H1 (cell line): ENCODE data around the gene BIRC5. TPM values are rescaled to one million over a fixed set of nuclear protein-coding genes. Genes with fewer than 3 reads are reported as not detected.

Source experiments
- CTCF ChIA-PET: fragments of 300-600 bp; sonication (Branson Sonifier 250); formaldehyde crosslinking; loops from one replicate; lab custom pipeline; 2021; ENCODE audit not compliant: partially characterized antibody; lab: Charles Lee
- POLR2A ChIA-PET: fragments of 300-600 bp; sonication (Branson Sonifier 250); formaldehyde crosslinking; loops from one replicate; lab custom pipeline; 2021; ENCODE audit warnings: inconsistent platforms; ENCODE audit not compliant: partially characterized antibody; lab: Charles Lee
- DNase-seq, 2 experiments: peaks; one replicate each; pipeline versions ENCODE4 v3.0.0 to v3.0.0-alpha.2; 2010 to 2022; ENCODE audit warnings: low spot score in 2 of 2, low read depth in 1 of 2, mixed read lengths in 1 of 2
- FAIRE-seq: peaks from 2 replicates; lab custom pipeline; 2011; peaks lifted over from hg19 to GRCh38; lab: Jason Lieb, UNC
- H2AFZ ChIP-seq: 2 replicates; pipeline ENCODE4 v1.8.1; 2012; ENCODE audit warnings: low read length, inconsistent platforms
- H2AK5ac ChIP-seq: 2 replicates; pipeline ENCODE4 v1.6.1; 2013; ENCODE audit warnings: low read depth, low read length
- H2BK120ac ChIP-seq: replicated peaks from 2 replicates; pipeline ENCODE3; 2013; ENCODE audit warnings: low read depth, low read length, inconsistent platforms
- H2BK12ac ChIP-seq: 2 replicates; pipeline ENCODE4 v1.6.1; 2013; ENCODE audit warnings: low read depth, low read length
- H2BK15ac ChIP-seq: 2 replicates; pipeline ENCODE4 v1.6.1; 2013; ENCODE audit warnings: low read length
- H2BK20ac ChIP-seq: 2 replicates; pipeline ENCODE4 v1.6.1; 2013; ENCODE audit warnings: low read length
- H2BK5ac ChIP-seq: 2 replicates; pipeline ENCODE4 v1.6.1; 2013; ENCODE audit warnings: low read depth, low read length
- H3K14ac ChIP-seq: 2 replicates; pipeline ENCODE4 v1.6.1; 2013; ENCODE audit warnings: inconsistent platforms; ENCODE audit not compliant: insufficient read length
- H3K18ac ChIP-seq: 2 replicates; pipeline ENCODE4 v1.6.1; 2013; ENCODE audit warnings: low read length; ENCODE audit errors: extremely low read depth
- H3K23ac ChIP-seq: 2 replicates; pipeline ENCODE4 v1.6.1; 2013; ENCODE audit warnings: inconsistent platforms; ENCODE audit not compliant: insufficient read length
- H3K23me2 ChIP-seq: 2 replicates; pipeline ENCODE4 v1.6.1; 2013; ENCODE audit warnings: low read depth, low read length
- H3K27ac ChIP-seq: 2 replicates; pipeline ENCODE4 v1.6.1; 2011; ENCODE audit warnings: low read depth, low read length, inconsistent platforms
- H3K27me3 ChIP-seq, 4 experiments: replicated peaks in 1 of 4; 1 replicate in 1 of 4; 2 replicates in 3 of 4; pipeline versions ENCODE4 v1.6.1 to v1.8.1; 2011 to 2013; ENCODE audit warnings: low read length in 3 of 4, mild to moderate bottlenecking in 3 of 4, inconsistent platforms in 2 of 4, mixed read lengths in 2 of 4, moderate library complexity in 1 of 4; ENCODE audit not compliant: control insufficient read depth in 3 of 4, insufficient read depth in 3 of 4; ENCODE audit errors: extremely low read depth in 1 of 4
- H3K36me3 ChIP-seq, 4 experiments: 2 replicates each; pipeline versions ENCODE4 v1.6.1 to v1.8.1; 2011 to 2013; ENCODE audit warnings: mild to moderate bottlenecking in 4 of 4, low read length in 3 of 4, moderate library complexity in 2 of 4, control low read depth in 1 of 4, inconsistent platforms in 1 of 4; ENCODE audit not compliant: insufficient read depth in 4 of 4, control insufficient read depth in 2 of 4
- H3K4ac ChIP-seq: replicated peaks from 2 replicates; pipeline ENCODE3; 2013; ENCODE audit warnings: low read length, low read depth, mixed read lengths, inconsistent platforms; ENCODE audit not compliant: insufficient read length
- H3K4me1 ChIP-seq, 4 experiments: replicated peaks in 1 of 4; 1 replicate in 1 of 4; 2 replicates in 3 of 4; pipeline versions ENCODE4 v1.6.1 to v1.8.1; 2011 to 2013; ENCODE audit warnings: low read length in 3 of 4, inconsistent platforms in 2 of 4, mixed read lengths in 1 of 4; ENCODE audit not compliant: insufficient read depth in 4 of 4, control insufficient read depth in 3 of 4
- H3K4me2 ChIP-seq, 2 experiments: 2 replicates each; pipeline versions ENCODE4 v1.6.1 to v1.8.1; 2011 to 2013; ENCODE audit warnings: low read depth in 2 of 2, low read length in 2 of 2, control low read depth in 1 of 2, inconsistent platforms in 1 of 2, mild to moderate bottlenecking in 1 of 2; ENCODE audit not compliant: insufficient read depth in 1 of 2
- H3K4me3 ChIP-seq, 4 experiments: fragments of 200-600, 300-600 bp in 1 of 4; sonication (generic), shearing (Covaris generic), sonication (Bioruptor Twin) in 1 of 4; 2 replicates each; pipeline versions ENCODE4 v1.5.1 to v1.8.1; 2011 to 2016; ENCODE audit warnings: low read length in 4 of 4, low read depth in 3 of 4, control low read depth in 2 of 4, inconsistent platforms in 2 of 4, mild to moderate bottlenecking in 2 of 4, mixed read lengths in 1 of 4, moderate library complexity in 1 of 4; ENCODE audit not compliant: insufficient read depth in 2 of 4; ENCODE audit errors: extremely low read depth in 1 of 4
- H3K56ac ChIP-seq: replicated peaks from 2 replicates; pipeline ENCODE3; 2013; ENCODE audit warnings: low read depth, mild to moderate bottlenecking, mixed read lengths, low read length, inconsistent platforms; ENCODE audit not compliant: insufficient read length
- H3K79me1 ChIP-seq: 2 replicates; pipeline ENCODE4 v1.6.1; 2013; ENCODE audit warnings: low read depth, low read length, control low read depth
- H3K79me2 ChIP-seq, 2 experiments: 2 replicates each; pipeline versions ENCODE4 v1.6.1 to v1.8.1; 2012 to 2013; ENCODE audit warnings: low read length in 2 of 2, mild to moderate bottlenecking in 2 of 2, inconsistent platforms in 1 of 2; ENCODE audit not compliant: insufficient read depth in 2 of 2, control insufficient read depth in 1 of 2
- H3K9ac ChIP-seq, 4 experiments: replicated peaks in 1 of 4; 1 replicate in 1 of 4; 2 replicates in 3 of 4; pipeline versions ENCODE4 v1.6.1 to v1.8.1; 2011 to 2013; ENCODE audit warnings: low read depth in 3 of 4, low read length in 3 of 4, control low read depth in 2 of 4, mild to moderate bottlenecking in 2 of 4, moderate library complexity in 2 of 4, inconsistent platforms in 1 of 4; ENCODE audit errors: extremely low read depth in 1 of 4
- H3K9me3 ChIP-seq, 2 experiments: 2 replicates each; pipeline versions ENCODE4 v1.6.1 to v1.8.1; 2012 to 2013; ENCODE audit warnings: mild to moderate bottlenecking in 2 of 2, moderate library complexity in 2 of 2, control low read depth in 1 of 2, inconsistent platforms in 1 of 2, low read depth in 1 of 2, low read length in 1 of 2, mixed read lengths in 1 of 2; ENCODE audit not compliant: insufficient read depth in 2 of 2
- H4K20me1 ChIP-seq, 2 experiments: replicated peaks in 1 of 2; 2 replicates each; pipeline versions ENCODE3 to v1.8.1; 2011 to 2013; ENCODE audit warnings: inconsistent platforms in 2 of 2, low read length in 2 of 2, mild to moderate bottlenecking in 1 of 2; ENCODE audit not compliant: insufficient read depth in 2 of 2, control insufficient read depth in 1 of 2
- H4K5ac ChIP-seq: 2 replicates; pipeline ENCODE4 v1.6.1; 2013; ENCODE audit warnings: low read length, low read depth, mixed read lengths, inconsistent platforms; ENCODE audit not compliant: insufficient read length
- H4K8ac ChIP-seq: 2 replicates; pipeline ENCODE4 v1.8.0; 2013; ENCODE audit warnings: mild to moderate bottlenecking, moderate library complexity, low read length, inconsistent platforms; ENCODE audit not compliant: insufficient read depth; ENCODE audit errors: extremely low read depth
- H4K91ac ChIP-seq: replicated peaks from 2 replicates; pipeline ENCODE3; 2013; ENCODE audit warnings: low read length, mixed read lengths, inconsistent platforms; ENCODE audit not compliant: insufficient read length
- BRCA1 ChIP-seq: IDR thresholded peaks from 2 replicates; pipeline ENCODE4 v1.6.1; 2012; ENCODE audit warnings: low read depth, low read length, improper control_type of control experiment
- CTCF ChIP-seq, 3 experiments: IDR thresholded peaks; 1 replicate in 2 of 3; 2 replicates in 1 of 3; pipeline versions ENCODE4 v1.5.1 to v1.6.1; 2011; ENCODE audit warnings: low read length in 3 of 3, mild to moderate bottlenecking in 3 of 3, inconsistent platforms in 2 of 3, low read depth in 1 of 3, moderate library complexity in 1 of 3; ENCODE audit not compliant: insufficient read depth in 1 of 3; ENCODE audit errors: control extremely low read depth in 1 of 3
- EZH2 ChIP-seq: fragments of 200-600 bp; sonication (generic); IDR thresholded peaks from 2 replicates; pipeline ENCODE4 v1.7.1; 2012; ENCODE audit warnings: low read depth, mild to moderate bottlenecking, moderate library complexity, low read length, inconsistent platforms; ENCODE audit not compliant: severe bottlenecking
- GABPA ChIP-seq: IDR thresholded peaks from 2 replicates; pipeline ENCODE4 v1.6.1; 2011; ENCODE audit warnings: mild to moderate bottlenecking, low read length, moderate library complexity, borderline replicate concordance; ENCODE audit not compliant: insufficient read depth
- KDM5A ChIP-seq: fragments of 200-600 bp; IDR thresholded peaks from 2 replicates; pipeline ENCODE4 v1.7.1; 2012; ENCODE audit warnings: mild to moderate bottlenecking, low read length, inconsistent platforms, mixed read lengths
- POLR2AphosphoS5 ChIP-seq: IDR thresholded peaks from 2 replicates; pipeline ENCODE4 v1.6.1; 2011; ENCODE audit warnings: low read depth, low read length
- SP4 ChIP-seq: IDR thresholded peaks from 2 replicates; pipeline ENCODE4 v1.6.1; 2012; ENCODE audit warnings: low read length, inconsistent platforms
- SUZ12 ChIP-seq: fragments of 200-600 bp; sonication (generic); IDR thresholded peaks from 2 replicates; pipeline ENCODE4 v1.6.1; 2012; ENCODE audit warnings: mild to moderate bottlenecking, inconsistent platforms, low read length, moderate library complexity, mixed read lengths
- TEAD4 ChIP-seq: IDR thresholded peaks from 2 replicates; pipeline ENCODE4 v1.6.1; 2012; ENCODE audit warnings: low read depth, low read length, inconsistent platforms, mixed read lengths
- WGBS, 2 experiments: shearing (Covaris generic) in 1 of 2; methylation state at CpG; one replicate each; pipeline versions ENCODE4 v1.1.6 to v1.1.7; 2013 to 2015; ENCODE audit warnings: low lambda C conversion rate in 2 of 2, mixed read lengths in 2 of 2, inconsistent platforms in 1 of 2, low coverage in 1 of 2, missing lambda C conversion rate in 1 of 2; ENCODE audit not compliant: insufficient replicate concordance in 2 of 2, insufficient coverage in 1 of 2, insufficient read length in 1 of 2; ENCODE audit errors: extremely low coverage in 1 of 2, missing lambda C conversion rate in 1 of 2; 5-methylcytosine and 5-hydroxymethylcytosine counted together
- polyA plus RNA-seq, 7 experiments: library from polyadenylated mRNA; depleted of rRNA in 3 of 7; stranded (reverse) in 5 of 7; unstranded in 2 of 7; fragments of >200 nt in 5 of 7; fragments of 200-250 nt in 2 of 7; gene quantifications; 1 replicate in 5 of 7; 2 replicates in 1 of 7; 4 replicates in 1 of 7; pipeline versions ENCODE4 v1.2.1 to v1.2.3, GENCODE V29; 2011 to 2013; ENCODE audit warnings: missing spikeins in 2 of 7, mixed read lengths in 2 of 7
- total RNA-seq: library from RNA; stranded (reverse); fragmentation: NEBNext Ultra II Directional; extraction: Animal tissue kit (Norgen Biotek cat#: 25700); gene quantifications from 2 replicates; pipeline ENCODE4 v1.2.1, GENCODE V29; 2021

The BIRC5 gene
- total and polyA plus RNA-seq, 2 of the 8 experiments (the other 6 are each of a cell fraction or from before 2014, with no cell fraction given): 42.2 to 108 TPM

GRCh38 chr17:78253946-78254672, 40.1 kb downstream of the BIRC5 start:
- Histone ChIP-seq H2BK120ac (no peak overlapping the region), H2AFZ (no peak overlapping the region; the same call in 1 of the 2 replicates), H2BK15ac (peak overlapping the region; percentile 46; the same call in 1 of the 2 replicates), H4K91ac (peak overlapping the region; percentile 98), H3K27ac (peak overlapping the region; percentile 91), H3K4ac (peak overlapping the region; percentile 63), H3K79me2 (no peaks in the 10 kb centered on the region), H3K18ac (peak overlapping the region; percentile 87), H4K20me1 (peaks cover 0 to 2% of the 10 kb centered on the region in 2 experiments), H3K4me3 (peak overlapping the region; percentile 62 to 72 (median 66)), H2AK5ac (no peak overlapping the region), H3K9ac (peak overlapping the region; percentile 39 to 88 (median 81); a peak in 5 of 7 replicates), H3K4me1 (peaks cover 0 to 39% (median 29%) of the 10 kb centered on the region in 4 experiments; a peak in 6 of 7 replicates), H4K5ac (peak overlapping the region; percentile 90), H2BK5ac (peak overlapping the region; percentile 91; the same call in 1 of the 2 replicates), H3K23me2 (peaks cover 4% of the 10 kb centered on the region; the same call in 1 of the 2 replicates), H2BK12ac (peak overlapping the region; percentile 12; the same call in 1 of the 2 replicates), H3K9me3 (no peaks in the 10 kb centered on the region), H2BK20ac (no peak overlapping the region), H4K8ac (peak overlapping the region; percentile 94; the same call in 1 of the 2 replicates), H3K23ac (no peak overlapping the region), H3K36me3 (no peaks in the 10 kb centered on the region), H3K56ac (peak overlapping the region; percentile 70), H3K79me1 (no peaks in the 10 kb centered on the region), H3K27me3 (no peaks in the 10 kb centered on the region), H3K4me2 (peak overlapping the region; percentile 61 to 83), H3K14ac (no peak overlapping the region)
- FAIRE-seq: no peak
- DNase-seq: peak; percentile 57 to 94
- 11% methylated on average over 54 of the region's 73 CpGs; no CpG with 5 or more reads in 1 of the 2 experiments for WGBS, 2 experiments
- ChIA-PET POLR2A (interaction anchor here (0.7 to 4.0 kb wide), 9 partner anchors 9 to 167 kb away, joined by 3 to 23 read pairs (median 3); no protein-coding TSS in a partner anchor), CTCF (interaction anchor here (1.0 to 4.9 kb wide), 9 partner anchors 15 to 190 kb away, joined by 3 to 28 read pairs (median 4); no protein-coding TSS in a partner anchor)
- TF ChIP-seq TEAD4 (peak; percentile 66), GABPA (no peak), CTCF (IDR thresholded peaks at IDR 0.05; ENCODE audit: control extremely low read depth in 1 of 3, insufficient read depth in 1 of 3, low read depth in 1 of 3, low read length in 3 of 3) (no peak), KDM5A (no peak), SUZ12 (no peak), BRCA1 (no peak), POLR2AphosphoS5 (peak; percentile 87), EZH2 (no peak), SP4 (no peak)
